K562 (cell line): ENCODE data around the gene NFATC1. TPM values are rescaled to one million over a fixed set of nuclear protein-coding genes. Genes with fewer than 3 reads are reported as not detected.

ENCODE experiments used
- CCNT2 ChIP-seq: IDR thresholded peaks from 2 replicates; pipeline ENCODE4 v1.6.1; 2011; ENCODE audit warnings: borderline replicate concordance, low read depth, mild to moderate bottlenecking, moderate library complexity, mixed read lengths, low read length; ENCODE audit not compliant: insufficient read length; ENCODE audit errors: extremely low read depth
- ELF1 ChIP-seq: fragments of 200-800 bp; sonication (Bioruptor generic); IDR thresholded peaks from 2 replicates; pipeline ENCODE4 v1.6.1; 2016; ENCODE audit warnings: missing genetic modification characterization, missing compliant biosample characterization
- FOXJ2 ChIP-seq: fragments of 200-800 bp; sonication (Bioruptor generic); IDR thresholded peaks from 2 replicates; pipeline ENCODE4 v1.6.1; 2016; ENCODE audit warnings: missing genetic modification characterization, missing compliant biosample characterization
- HES1 ChIP-seq: fragments of 450-650 bp; IDR thresholded peaks from 2 replicates; pipeline ENCODE4 v1.6.1; 2016; ENCODE audit warnings: low read depth, mild to moderate bottlenecking, moderate library complexity
- HEY1 ChIP-seq: fragments of 250-450 bp; sonication (Bioruptor Pico); IDR thresholded peaks from 2 replicates; pipeline ENCODE4 v1.5.0; 2020; ENCODE audit warnings: mild to moderate bottlenecking, moderate library complexity, borderline replicate concordance
- MAFG ChIP-seq: fragments of 450-650 bp; conservative IDR thresholded peaks from 2 replicates; pipeline ENCODE4 v1.6.1; 2016; ENCODE audit warnings: missing genetic modification characterization, missing compliant biosample characterization
- MCM2 ChIP-seq: fragments of 450-650 bp; IDR thresholded peaks from 2 replicates; pipeline ENCODE4 v1.6.1; 2017; ENCODE audit warnings: low read depth, mild to moderate bottlenecking
- MLLT1 ChIP-seq, 2 experiments: fragments of 450-650 bp; IDR thresholded peaks; 2 replicates each; pipeline ENCODE4 v1.6.1; 2016
- MXI1 ChIP-seq: IDR thresholded peaks from 2 replicates; pipeline ENCODE4 v1.6.1; 2011; ENCODE audit warnings: low read depth, mild to moderate bottlenecking, improper control_type of control experiment, low read length
- NCOR1 ChIP-seq: fragments of 450-650 bp; IDR thresholded peaks from 2 replicates; pipeline ENCODE4 v1.6.1; 2016; ENCODE audit warnings: mild to moderate bottlenecking, moderate library complexity
- NR3C1 ChIP-seq: sonication (generic); formaldehyde crosslinking; IDR thresholded peaks from 2 replicates; pipeline ENCODE4 v1.8.1; 2022; ENCODE audit warnings: missing genetic modification reagents
- POLR2A ChIP-seq: fragments of 450-650 bp; conservative IDR thresholded peaks from 2 replicates; pipeline ENCODE4 v1.6.1; 2016
- POLR2AphosphoS5 ChIP-seq: IDR thresholded peaks from 2 replicates; pipeline ENCODE4 v1.6.1; 2011; ENCODE audit warnings: mild to moderate bottlenecking, low read depth, low read length, moderate library complexity; ENCODE audit not compliant: control insufficient read depth, insufficient read depth
- PTBP1 ChIP-seq: fragments of 200-400 bp; formaldehyde crosslinking; IDR thresholded peaks from 2 replicates; pipeline ENCODE4 v1.6.1; 2017; ENCODE audit warnings: low read depth, low read length
- RUNX1 ChIP-seq: sonication (generic); IDR thresholded peaks from 2 replicates; pipeline ENCODE4 v1.6.1; 2016; ENCODE audit warnings: antibody characterized with exemption, low read depth
- SAFB2 ChIP-seq: fragments of 200-400 bp; formaldehyde crosslinking; IDR thresholded peaks from 2 replicates; pipeline ENCODE4 v1.6.1; 2018; ENCODE audit warnings: borderline replicate concordance, low read length, low read depth, moderate library complexity; ENCODE audit not compliant: severe bottlenecking
- SMARCE1 ChIP-seq: fragments of 450-650 bp; IDR thresholded peaks from 2 replicates; pipeline ENCODE4 v1.7.1; 2016; ENCODE audit warnings: mild to moderate bottlenecking
- SOX6 ChIP-seq: fragments of 450-650 bp; IDR thresholded peaks from 2 replicates; pipeline ENCODE4 v1.6.1; 2014; ENCODE audit warnings: mild to moderate bottlenecking
- SP2 ChIP-seq: IDR thresholded peaks from 2 replicates; pipeline ENCODE4 v1.6.1; 2011; ENCODE audit warnings: mild to moderate bottlenecking, low read depth, low read length, moderate library complexity; ENCODE audit not compliant: poor library complexity, severe bottlenecking; ENCODE audit errors: extremely low read depth
- TBL1XR1 ChIP-seq, 2 experiments: IDR thresholded peaks; 2 replicates each; pipeline ENCODE4 v1.6.1; 2012; ENCODE audit warnings: improper control_type of control experiment in 2 of 2, low read length in 2 of 2, mild to moderate bottlenecking in 1 of 2
- TRIM24 ChIP-seq, 2 experiments: fragments of 450-650 bp; IDR thresholded peaks; 2 replicates each; pipeline ENCODE4 v1.6.1; 2016
- U2AF1 ChIP-seq: fragments of 200-400 bp; formaldehyde crosslinking; optimal IDR thresholded peaks from 2 replicates; pipeline ENCODE3; 2017; ENCODE audit warnings: mild to moderate bottlenecking, low read depth, low read length, moderate library complexity
- ZBED1 ChIP-seq: IDR thresholded peaks from 2 replicates; pipeline ENCODE4 v1.6.1; 2014
- ZBTB12 ChIP-seq: fragments of 250-450 bp; sonication (Bioruptor Pico); IDR thresholded peaks from 2 replicates; pipeline ENCODE4 v1.4.0; 2020
- ZBTB17 ChIP-seq: fragments of 450-650 bp; formaldehyde crosslinking; IDR thresholded peaks from 2 replicates; pipeline ENCODE4 v1.4.0; 2020; ENCODE audit warnings: mild to moderate bottlenecking
- ZBTB2 ChIP-seq: fragments of 450-650 bp; IDR thresholded peaks from 2 replicates; pipeline ENCODE4 v1.6.1; 2016; ENCODE audit warnings: antibody characterized with exemption
- ZKSCAN8 ChIP-seq: fragments of 200-800 bp; sonication (Bioruptor generic); IDR thresholded peaks from 2 replicates; pipeline ENCODE4 v1.6.1; 2016; ENCODE audit warnings: missing genetic modification characterization, missing compliant biosample characterization
- ZNF134 ChIP-seq: fragments of 250-450 bp; sonication (Bioruptor Pico); conservative IDR thresholded peaks from 2 replicates; pipeline ENCODE4 v1.4.0; 2020
- ZNF212 ChIP-seq: fragments of 450-650 bp; formaldehyde crosslinking; IDR thresholded peaks from 2 replicates; pipeline ENCODE4 v1.4.0; 2020; ENCODE audit warnings: mild to moderate bottlenecking
- polyA plus RNA-seq, 8 experiments: library from polyadenylated mRNA; depleted of rRNA in 4 of 8; stranded (reverse) in 5 of 8; unstranded in 3 of 8; fragments of >200 nt; fragmentation: Nextera tagmentation in 2 of 8; fragmentation: Illumina TruSeq in 1 of 8; extraction: Ambion mirVana in 2 of 8; extraction: Trizol in 1 of 8; gene quantifications; 2 replicates each; pipeline versions ENCODE4 v1.2.1 to v1.2.3, GENCODE V29; 2011 to 2014; ENCODE audit warnings: inconsistent platforms in 1 of 8, missing spikeins in 1 of 8
- total RNA-seq, 7 experiments: library from RNA; depleted of rRNA in 6 of 7; stranded (reverse); fragments of >200 nt in 6 of 7; fragmentation: Illumina TruSeq in 2 of 7; extraction: Trizol in 2 of 7; gene quantifications; 2 replicates each; pipeline versions ENCODE4 v1.2.1 to v1.2.3, GENCODE V29; 2011 to 2021; ENCODE audit warnings: low replicate concordance in 1 of 7

The NFATC1 gene
- total and polyA plus RNA-seq, 9 of the 15 experiments (the other 6 are each of a cell fraction or from before 2014, with no cell fraction given): 1.1 to 16.4 (median 2.5) TPM

GRCh38 chr18:79507076-79507545 lies 111.4 kb downstream of the NFATC1 start (continued):
- TF ChIP-seq SP2 (no peak), NR3C1 (CRISPR knock-in tag) (no peak), ZNF134 (no peak), POLR2A (no peak), U2AF1 (no peak), ZBTB17 (0 out of 2 replicates have a peak, but pooled peaks have one; percentile 39), MLLT1 (IDR thresholded peaks at IDR 0.05) (peak in 1 of 2 experiments; percentile 59; a peak in 1 of 4 replicates), ZBED1 (0 out of 2 replicates have a peak, but pooled peaks have one; percentile 73), MCM2 (no peak), SOX6 (peak; percentile 86), TRIM24 (IDR thresholded peaks at IDR 0.05) (peak; percentile 52 to 66; a peak in 3 of 4 replicates), ZKSCAN8 (CRISPR knock-in tag) (no peak), TBL1XR1 (IDR thresholded peaks at IDR 0.05; ENCODE audit: low read length in 2 of 2) (peak; percentile 84 to 88), FOXJ2 (tag) (0 out of 2 replicates have a peak, but pooled peaks have one; percentile 41), HES1 (peak; percentile 85), SAFB2 (no peak), PTBP1 (no peak), HEY1 (CRISPR knock-in tag) (no peak), NCOR1 (peak; percentile 92), MXI1 (no peak), SMARCE1 (peak; percentile 92), ELF1 (tag) (no peak; the same call in 1 of the 2 replicates), ZNF212 (CRISPR knock-in tag) (no peak), POLR2AphosphoS5 (peak; percentile 75), ZBTB12 (CRISPR knock-in tag) (no peak), ZBTB2 (no peak), MAFG (tag) (no peak), CCNT2 (peak; percentile 98), RUNX1 (no peak)
